Left lung (tissue), 10 donors: Measurements from ENCODE around the gene RTCA. TPM values are rescaled to one million over a fixed set of nuclear protein-coding genes. Genes with fewer than 3 reads are reported as not detected.
"Not testable (repeated sequence)": the region's sequence is repeated elsewhere in the genome, so short reads cannot be mapped to it uniquely, and the experiment has no call there.

ENCODE experiments used
- ATAC-seq: fragments of 200-7000 bp; cut with Tn5 transposase; one replicate; pipeline ENCODE4 v1.9.1; 2020; ENCODE audit warnings: moderate library complexity
- DNase-seq, 4 donors: peaks; one replicate each; pipeline ENCODE4 v3.0.0-alpha.2; 2013 to 2020
- H3K27ac ChIP-seq, 2 donors: fragments of 200-600 bp; sonication (generic) in 1 of 2; one replicate each; pipeline versions ENCODE4 v1.5.0 to v1.8.0; 2020 to 2021
- H3K27me3 ChIP-seq, 2 donors: fragments of 200-600 bp; sonication (generic) in 1 of 2; one replicate each; pipeline versions ENCODE4 v1.5.0 to v1.8.0; 2020 to 2021
- H3K36me3 ChIP-seq, 2 donors: fragments of 200-600 bp; sonication (generic) in 1 of 2; one replicate each; pipeline versions ENCODE4 v1.5.0 to v1.8.0; 2020 to 2021
- H3K4me1 ChIP-seq, 2 donors: fragments of 200-600 bp; one replicate each; pipeline ENCODE4 v1.8.0; 2021
- H3K4me3 ChIP-seq, 2 donors: fragments of 200-600 bp; sonication (generic) in 1 of 2; one replicate each; pipeline versions ENCODE4 v1.5.0 to v1.8.0; 2020 to 2021; ENCODE audit warnings: mild to moderate bottlenecking in 1 of 2
- H3K9me3 ChIP-seq, 2 donors: fragments of 200-600 bp; sonication (generic) in 1 of 2; one replicate each; pipeline versions ENCODE4 v1.5.0 to v1.8.0; 2020 to 2021
- CTCF ChIP-seq, 2 donors: fragments of 200-600 bp; sonication (generic) in 1 of 2; IDR thresholded peaks; one replicate each; pipeline versions ENCODE4 v1.5.0 to v1.8.0; 2021; ENCODE audit warnings: antibody characterized with exemption in 2 of 2
- intact Hi-C, 2 donors: fragments of 100-400 bp; cut with DNase I; formaldehyde crosslinking; loops; one replicate each; pipeline versions ENCODE4 v1.11.2 to v1.14.2; 2022
- polyA plus RNA-seq, 6 donors: library from polyadenylated mRNA; unstranded; fragments of 120-200 nt; gene quantifications; one replicate each; pipeline ENCODE4 v1.2.1, GENCODE V29; 2013; ENCODE audit not compliant: insufficient read length in 6 of 6
- total RNA-seq, 2 donors: library from RNA; stranded (reverse); fragmentation: NEBNext Ultra II Directional; extraction: Animal tissue kit (Norgen Biotek cat#: 25700); gene quantifications; one replicate each; pipeline ENCODE4 v1.2.1, GENCODE V29; 2021
- donor health status: DM: no; HTN: yes; CAD: no.
- donor health status: DM: no; HTN: no; CAD: no.

RTCA gene
- total and polyA plus RNA-seq, 8 donors: 26.7 to 38.7 (median 31.3) TPM

- no peak for ATAC-seq
- Histone ChIP-seq H3K27me3 (no peaks in the 10 kb centered on the region), H3K27ac (no peak overlapping the region), H3K36me3 (peaks cover 0 to 50% of the 10 kb centered on the region in 2 donors), H3K9me3 (no peaks in the 10 kb centered on the region), H3K4me1 (peaks cover 0 to 3% of the 10 kb centered on the region in 2 donors), H3K4me3 (no peak overlapping the region)
- DNase-seq: no peak
- intact Hi-C loops: no loop called here
- no peak for TF ChIP-seq CTCF (IDR thresholded peaks at IDR 0.05)
Observed at GRCh38 chr1:100232156-100232555, 33.9 kb upstream of the RTCA start.

- H3K4me3 ChIP-seq, ATAC-seq, H3K27ac ChIP-seq, H3K4me1 ChIP-seq, DNase-seq, H3K9me3 ChIP-seq, intact Hi-C loops, H3K27me3 ChIP-seq: not testable (repeated sequence)
- peaks cover 0 to 48% of the 10 kb centered on the region in 2 donors for H3K36me3 ChIP-seq
Observed at GRCh38 chr1:100233566-100233965, 32.5 kb upstream of the RTCA start.

- ATAC-seq (no peak), DNase-seq (no peak)
- no peak for TF ChIP-seq CTCF (IDR thresholded peaks at IDR 0.05)
- peaks cover 0 to 46% of the 10 kb centered on the region in 2 donors for H3K36me3 ChIP-seq
- H3K4me1 ChIP-seq: peaks cover 0 to 3% of the 10 kb centered on the region in 2 donors
- H3K27me3 ChIP-seq: no peaks in the 10 kb centered on the region
- H3K27ac ChIP-seq: no peak overlapping the region
- H3K9me3 ChIP-seq: no peaks in the 10 kb centered on the region
- intact Hi-C loops: no loop called here
- no peak overlapping the region for H3K4me3 ChIP-seq
Observed at GRCh38 chr1:100234432-100234831, 31.6 kb upstream of the RTCA start.

GRCh38 chr1:100237091-100237490 is 28.9 kb upstream of the RTCA start:
- H3K36me3 ChIP-seq: peaks cover 0 to 28% of the 10 kb centered on the region in 2 donors
- no peak overlapping the region for H3K4me3 ChIP-seq
- peaks cover 0 to 4% of the 10 kb centered on the region in 2 donors for H3K4me1 ChIP-seq
- DNase-seq (no peak), ATAC-seq (no peak)
- TF ChIP-seq CTCF (IDR thresholded peaks at IDR 0.05): no peak
- no peaks in the 10 kb centered on the region for H3K9me3 ChIP-seq
- intact Hi-C loops: no loop called here
- no peaks in the 10 kb centered on the region for H3K27me3 ChIP-seq
- H3K27ac ChIP-seq: no peak overlapping the region

GRCh38 chr1:100239961-100240360 is 26.1 kb upstream of the RTCA start:
- Histone ChIP-seq H3K4me1 (peaks cover 0 to 4% of the 10 kb centered on the region in 2 donors), H3K27me3 (no peaks in the 10 kb centered on the region), H3K9me3 (no peaks in the 10 kb centered on the region), H3K27ac (no peak overlapping the region), H3K36me3 (peaks cover 0 to 9% of the 10 kb centered on the region in 2 donors), H3K4me3 (no peak overlapping the region)
- ATAC-seq (peak; percentile 44), DNase-seq (peak in 2 of 4 donors; percentile 42 to 50)
- TF ChIP-seq CTCF (IDR thresholded peaks at IDR 0.05): no peak
- intact Hi-C loops: no loop called here

DNA sequence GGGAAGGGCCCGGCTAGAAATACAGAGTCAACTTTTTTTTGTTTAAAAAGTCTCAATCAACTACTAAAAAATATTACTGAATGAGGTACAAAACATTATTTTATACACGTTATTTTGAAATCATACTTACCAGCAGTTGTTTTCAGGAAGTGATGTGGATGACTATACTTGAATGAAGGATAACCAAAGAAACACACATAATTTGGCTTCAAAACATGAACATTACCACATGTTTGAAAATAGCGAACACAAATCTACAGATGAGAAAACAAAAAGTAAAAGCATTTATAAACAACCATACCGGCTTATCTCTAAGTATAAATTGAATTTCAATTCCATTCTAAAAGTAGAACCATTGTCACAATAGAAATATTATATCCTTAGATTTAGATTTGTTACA is 25.4 kb upstream of the RTCA start:
- no peak for TF ChIP-seq CTCF (IDR thresholded peaks at IDR 0.05)
- ATAC-seq (no peak), DNase-seq (peak in 2 of 4 donors; percentile 12 to 43)
- intact Hi-C loops: no loop called here
- peaks cover 0 to 4% of the 10 kb centered on the region in 2 donors for H3K4me1 ChIP-seq
- H3K27me3 ChIP-seq: no peaks in the 10 kb centered on the region
- no peaks in the 10 kb centered on the region for H3K9me3 ChIP-seq
- peaks cover 0 to 9% of the 10 kb centered on the region in 2 donors for H3K36me3 ChIP-seq
- H3K4me3 ChIP-seq: no peak overlapping the region
- no peak overlapping the region for H3K27ac ChIP-seq
